Ectodermal cell (in vitro differentiated cells): ENCODE data around the gene ZNF593.

Experiments
- H3K27ac ChIP-seq: 2 replicates; pipeline ENCODE4 v1.7.0; 2013; ENCODE audit warnings: mild to moderate bottlenecking, low read depth, low read length; ENCODE audit not compliant: insufficient read depth, poor library complexity, severe bottlenecking
- H3K27me3 ChIP-seq: 2 replicates; pipeline ENCODE4 v1.7.0; 2013; ENCODE audit warnings: mild to moderate bottlenecking, low read length; ENCODE audit not compliant: insufficient read depth, control insufficient read depth, poor library complexity, severe bottlenecking
- H3K36me3 ChIP-seq: one replicate; pipeline ENCODE4 v1.7.0; 2013; ENCODE audit warnings: low read length; ENCODE audit not compliant: control insufficient read depth, insufficient read depth
- H3K4me1 ChIP-seq: one replicate; pipeline ENCODE4 v1.7.0; 2013; ENCODE audit warnings: low read length; ENCODE audit not compliant: control insufficient read depth, insufficient read depth
- H3K4me3 ChIP-seq: 2 replicates; pipeline ENCODE4 v1.7.0; 2013; ENCODE audit warnings: low read depth, low read length, control low read depth; ENCODE audit not compliant: insufficient read depth
- H3K9me3 ChIP-seq: 2 replicates; pipeline ENCODE4 v1.7.0; 2013; ENCODE audit warnings: mild to moderate bottlenecking, low read length, moderate library complexity; ENCODE audit not compliant: control insufficient read depth
- WGBS, 2 experiments: methylation state at CpG; one replicate each; pipeline ENCODE4 v1.1.7; 2013; ENCODE audit warnings: missing lambda C conversion rate in 2 of 2; 5-methylcytosine and 5-hydroxymethylcytosine counted together

Gene ZNF593

GRCh38 chr1:26129778-26130177, 39.9 kb upstream of the ZNF593 start:
- no peaks in the 10 kb centered on the region for H3K4me1 ChIP-seq
- 89% methylated on average over 3 to 4 of the region's 4 CpGs for WGBS, 2 experiments
- H3K27me3 ChIP-seq: no peaks in the 10 kb centered on the region
- H3K9me3 ChIP-seq: no peaks in the 10 kb centered on the region
- H3K36me3 ChIP-seq: no peaks in the 10 kb centered on the region
- H3K27ac ChIP-seq: no peak overlapping the region
- no peak overlapping the region for H3K4me3 ChIP-seq

- H3K9me3 ChIP-seq: no peaks in the 10 kb centered on the region
- no peak overlapping the region for H3K27ac ChIP-seq
- 65 to 80% methylated on average over 1 of the region's 1 CpG for WGBS, 2 experiments
- no peaks in the 10 kb centered on the region for H3K27me3 ChIP-seq
- H3K36me3 ChIP-seq: no peaks in the 10 kb centered on the region
- no peaks in the 10 kb centered on the region for H3K4me1 ChIP-seq
- no peak overlapping the region for H3K4me3 ChIP-seq
These were observed 39.0 kb upstream of the ZNF593 start for GRCh38 chr1:26130695-26131094.

- H3K27ac ChIP-seq: no peak overlapping the region
- no peaks in the 10 kb centered on the region for H3K36me3 ChIP-seq
- no peaks in the 10 kb centered on the region for H3K4me1 ChIP-seq
- 73 to 83% methylated on average over 4 of the region's 5 CpGs for WGBS, 2 experiments
- no peaks in the 10 kb centered on the region for H3K9me3 ChIP-seq
- H3K4me3 ChIP-seq: no peak overlapping the region
- no peaks in the 10 kb centered on the region for H3K27me3 ChIP-seq
These were observed 37.4 kb upstream of the ZNF593 start for GRCh38 chr1:26132128-26132833.

GRCh38 chr1:26132834-26133167, 36.9 kb upstream of the ZNF593 start:
- no peak overlapping the region for H3K27ac ChIP-seq
- H3K4me1 ChIP-seq: no peaks in the 10 kb centered on the region
- WGBS, 2 experiments: 85 to 91% methylated on average over 2 of the region's 2 CpGs
- H3K9me3 ChIP-seq: no peaks in the 10 kb centered on the region
- H3K4me3 ChIP-seq: no peak overlapping the region
- H3K27me3 ChIP-seq: no peaks in the 10 kb centered on the region
- no peaks in the 10 kb centered on the region for H3K36me3 ChIP-seq

- H3K4me3 ChIP-seq: no peak overlapping the region
- no peaks in the 10 kb centered on the region for H3K27me3 ChIP-seq
- WGBS, 2 experiments: 88 to 93% methylated on average over 3 of the region's 3 CpGs
- H3K4me1 ChIP-seq: no peaks in the 10 kb centered on the region
- no peaks in the 10 kb centered on the region for H3K36me3 ChIP-seq
- H3K9me3 ChIP-seq: no peaks in the 10 kb centered on the region
- no peak overlapping the region for H3K27ac ChIP-seq
These were observed 35.2 kb upstream of the ZNF593 start for GRCh38 chr1:26134466-26134865.

GRCh38 chr1:26138974-26139558, 30.6 kb upstream of the ZNF593 start:
- Histone ChIP-seq H3K27me3 (no peaks in the 10 kb centered on the region), H3K36me3 (no peaks in the 10 kb centered on the region), H3K4me1 (no peaks in the 10 kb centered on the region), H3K4me3 (no peak overlapping the region), H3K9me3 (no peaks in the 10 kb centered on the region), H3K27ac (no peak overlapping the region)
- 83 to 86% methylated on average over 3 of the region's 3 CpGs for WGBS, 2 experiments

GRCh38 chr1:26142159-26142558, 27.5 kb upstream of the ZNF593 start:
- H3K9me3 ChIP-seq: no peaks in the 10 kb centered on the region
- H3K27ac ChIP-seq: no peak overlapping the region
- no peaks in the 10 kb centered on the region for H3K4me1 ChIP-seq
- no peaks in the 10 kb centered on the region for H3K36me3 ChIP-seq
- H3K4me3 ChIP-seq: no peak overlapping the region
- peaks cover 24% of the 10 kb centered on the region for H3K27me3 ChIP-seq
- 89 to 93% methylated on average over 8 of the region's 8 CpGs for WGBS, 2 experiments

- Histone ChIP-seq H3K4me3 (no peak overlapping the region), H3K4me1 (no peaks in the 10 kb centered on the region), H3K27ac (no peak overlapping the region), H3K9me3 (no peaks in the 10 kb centered on the region), H3K36me3 (no peaks in the 10 kb centered on the region), H3K27me3 (peaks cover 30% of the 10 kb centered on the region)
- WGBS, 2 experiments: 35 to 38% methylated on average over 19 of the region's 19 CpGs
These were observed 24.4 kb upstream of the ZNF593 start for GRCh38 chr1:26145041-26145959.

- WGBS, 2 experiments: 65 to 70% methylated on average over 6 of the region's 6 CpGs
- H3K9me3 ChIP-seq: no peaks in the 10 kb centered on the region
- no peaks in the 10 kb centered on the region for H3K4me1 ChIP-seq
- H3K36me3 ChIP-seq: no peaks in the 10 kb centered on the region
- H3K27me3 ChIP-seq: peaks cover 35% of the 10 kb centered on the region
- H3K4me3 ChIP-seq: no peak overlapping the region
- no peak overlapping the region for H3K27ac ChIP-seq
These were observed 23.8 kb upstream of the ZNF593 start for GRCh38 chr1:26145960-26146294.

GRCh38 chr1:26148887-26149286, 20.8 kb upstream of the ZNF593 start:
- Histone ChIP-seq H3K27me3 (peaks cover 49% of the 10 kb centered on the region), H3K9me3 (no peaks in the 10 kb centered on the region)

More at GRCh38 chr1:26148887-26149286, 20.8 kb upstream of the ZNF593 start:
- Histone ChIP-seq H3K4me1 (no peaks in the 10 kb centered on the region), H3K4me3 (no peak overlapping the region), H3K36me3 (no peaks in the 10 kb centered on the region), H3K27ac (no peak overlapping the region)
